ENCODE results near the gene ZNF18. TPM values are rescaled to one million over a fixed set of nuclear protein-coding genes. Genes with fewer than 3 reads are reported as not detected.

The ZNF18 gene
- polyA plus RNA-seq, 3 donors: 4.0 to 8.9 (median 5.4) TPM

DNA sequence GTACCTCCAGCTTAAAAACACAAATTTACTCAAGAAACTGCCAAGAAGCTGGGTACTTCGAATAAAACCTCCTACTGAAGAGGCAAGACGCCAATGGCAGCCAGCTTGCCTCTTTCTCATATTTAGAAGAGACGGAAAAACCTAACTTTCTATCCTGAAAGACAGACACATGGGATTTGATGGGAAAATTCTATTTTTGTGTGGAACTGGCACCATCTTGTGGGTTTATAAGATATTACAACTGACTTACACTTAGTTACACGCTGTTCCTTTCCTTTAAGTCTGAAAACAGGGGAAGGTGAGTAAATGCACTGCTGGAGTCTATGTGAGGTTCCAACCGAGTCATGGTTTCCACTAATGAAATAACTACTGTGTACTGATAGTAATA is 10.3 kb downstream of the ZNF18 start:
- intact Hi-C loops (cut with micrococcal nuclease): no loop called here
- Histone ChIP-seq H3K36me3 (replicated peaks in 1 of 2; ENCODE audit: control insufficient read depth in 1 of 2, insufficient read depth in 2 of 2, low read length in 2 of 2) (peaks cover 40 to 91% of the 10 kb centered on the region in 2 donors), H3K9ac (ENCODE audit: insufficient read depth, low read length, poor library complexity, severe bottlenecking) (no peak overlapping the region), H4K20me1 (ENCODE audit: insufficient read depth, low read length) (peaks cover 8% of the 10 kb centered on the region), H3K79me2 (ENCODE audit: insufficient read depth, low read length) (no peaks in the 10 kb centered on the region), H3K4me2 (replicated peaks; ENCODE audit: extremely low read depth, low read length, poor library complexity, severe bottlenecking) (no peak overlapping the region), H3K9me3 (replicated peaks in 1 of 2; ENCODE audit: control insufficient read depth in 1 of 2, insufficient read depth in 1 of 2, low read length in 2 of 2) (no peaks in the 10 kb centered on the region), H3K27me3 (ENCODE audit: control insufficient read depth in 2 of 2, insufficient read depth in 2 of 2, low read length in 2 of 2) (no peaks in the 10 kb centered on the region), H3K27ac (ENCODE audit: low read depth in 1 of 2, low read length in 2 of 2) (no peak overlapping the region), H3K4me1 (ENCODE audit: control insufficient read depth in 1 of 2, insufficient read depth in 2 of 2, low read length in 2 of 2) (no peaks in the 10 kb centered on the region), H3K4me3 (replicated peaks in 1 of 3; ENCODE audit: low read depth in 2 of 3, low read length in 3 of 3) (no peak overlapping the region), H2AFZ (ENCODE audit: insufficient read depth, low read depth, low read length, poor library complexity, severe bottlenecking) (no peak overlapping the region)
- no CpG with 5 or more reads among the region's 5 CpGs for WGBS (ENCODE audit: insufficient coverage)
- no peak overlapping the region for H3K4me3 Mint-ChIP-seq
- TF ChIP-seq, protein P1, sequence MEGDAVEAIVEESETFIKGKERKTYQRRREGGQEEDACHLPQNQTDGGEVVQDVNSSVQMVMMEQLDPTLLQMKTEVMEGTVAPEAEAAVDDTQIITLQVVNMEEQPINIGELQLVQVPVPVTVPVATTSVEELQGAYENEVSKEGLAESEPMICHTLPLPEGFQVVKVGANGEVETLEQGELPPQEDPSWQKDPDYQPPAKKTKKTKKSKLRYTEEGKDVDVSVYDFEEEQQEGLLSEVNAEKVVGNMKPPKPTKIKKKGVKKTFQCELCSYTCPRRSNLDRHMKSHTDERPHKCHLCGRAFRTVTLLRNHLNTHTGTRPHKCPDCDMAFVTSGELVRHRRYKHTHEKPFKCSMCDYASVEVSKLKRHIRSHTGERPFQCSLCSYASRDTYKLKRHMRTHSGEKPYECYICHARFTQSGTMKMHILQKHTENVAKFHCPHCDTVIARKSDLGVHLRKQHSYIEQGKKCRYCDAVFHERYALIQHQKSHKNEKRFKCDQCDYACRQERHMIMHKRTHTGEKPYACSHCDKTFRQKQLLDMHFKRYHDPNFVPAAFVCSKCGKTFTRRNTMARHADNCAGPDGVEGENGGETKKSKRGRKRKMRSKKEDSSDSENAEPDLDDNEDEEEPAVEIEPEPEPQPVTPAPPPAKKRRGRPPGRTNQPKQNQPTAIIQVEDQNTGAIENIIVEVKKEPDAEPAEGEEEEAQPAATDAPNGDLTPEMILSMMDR (IDR thresholded peaks at IDR 0.05): peak; percentile 71
- peaks cover 6% of the 10 kb centered on the region for H3K4me1 Mint-ChIP-seq
- DNase-seq: peak in 1 of 3 donors; percentile 9
- H3K9me3 Mint-ChIP-seq: peaks cover 0 to 2% (median 0%) of the 10 kb centered on the region in 7 donors
- peaks cover 68 to 75% of the 10 kb centered on the region in 2 donors for H3K36me3 Mint-ChIP-seq
- H3K27ac Mint-ChIP-seq: no peak overlapping the region
- peaks cover 0 to 1% (median 0%) of the 10 kb centered on the region in 3 donors for H3K27me3 Mint-ChIP-seq (ENCODE audit: low read depth in 3 of 3)

DNA sequence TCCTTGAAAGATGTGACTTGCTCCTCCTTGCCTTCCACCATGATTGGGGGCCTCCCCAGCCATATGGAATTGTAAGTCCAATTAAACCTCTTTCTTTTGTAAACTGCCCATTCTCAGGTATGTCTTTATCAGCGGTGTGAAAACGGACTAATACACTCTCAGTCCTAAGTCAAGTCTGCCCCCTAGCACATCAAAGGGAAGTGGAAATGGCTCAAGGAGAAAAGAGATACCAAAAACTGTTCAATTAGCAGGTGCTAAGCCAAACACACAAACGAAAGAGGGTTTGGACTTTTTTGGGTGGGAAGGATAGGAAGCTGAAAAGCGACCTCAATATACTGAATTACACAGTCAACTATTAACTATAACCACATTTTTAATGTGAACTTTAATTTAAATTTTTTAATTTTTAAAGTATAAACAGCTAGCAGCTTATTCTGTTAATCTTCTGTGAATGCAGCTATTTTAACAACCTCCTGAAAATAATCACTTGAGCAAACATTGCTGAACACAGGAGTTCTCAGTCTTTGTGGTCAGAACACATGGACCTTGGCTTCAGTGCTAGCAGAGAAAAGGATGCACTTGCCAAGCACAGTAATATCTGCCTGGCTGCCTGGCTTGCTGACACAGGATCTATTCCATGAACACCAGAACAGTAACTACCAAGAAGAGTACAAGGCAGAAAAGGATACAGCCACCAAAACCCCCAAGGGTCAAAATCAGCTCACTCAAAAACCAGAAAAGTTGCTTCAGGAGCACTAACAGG is 10.9 kb downstream of the ZNF18 start:
- no peak overlapping the region for H3K9ac ChIP-seq (ENCODE audit: insufficient read depth, low read length, poor library complexity, severe bottlenecking)
- H2AFZ ChIP-seq (ENCODE audit: insufficient read depth, low read depth, low read length, poor library complexity, severe bottlenecking): no peak overlapping the region
- H3K4me2 ChIP-seq (replicated peaks; ENCODE audit: extremely low read depth, low read length, poor library complexity, severe bottlenecking): no peak overlapping the region
- Mint-ChIP-seq H3K4me1 (peaks cover 6% of the 10 kb centered on the region), H3K36me3 (peaks cover 71 to 78% of the 10 kb centered on the region in 2 donors), H3K27me3 (ENCODE audit: low read depth in 3 of 3) (peaks cover 0 to 1% (median 0%) of the 10 kb centered on the region in 3 donors), H3K4me3 (no peak overlapping the region), H3K9me3 (peaks cover 0 to 2% (median 0%) of the 10 kb centered on the region in 7 donors), H3K27ac (no peak overlapping the region)
- H3K27ac ChIP-seq (ENCODE audit: low read depth in 1 of 2, low read length in 2 of 2): no peak overlapping the region
- peaks cover 35 to 90% of the 10 kb centered on the region in 2 donors for H3K36me3 ChIP-seq (replicated peaks in 1 of 2; ENCODE audit: control insufficient read depth in 1 of 2, insufficient read depth in 2 of 2, low read length in 2 of 2)
- H3K4me1 ChIP-seq (ENCODE audit: control insufficient read depth in 1 of 2, insufficient read depth in 2 of 2, low read length in 2 of 2): no peaks in the 10 kb centered on the region
- no peaks in the 10 kb centered on the region for H3K27me3 ChIP-seq (ENCODE audit: control insufficient read depth in 2 of 2, insufficient read depth in 2 of 2, low read length in 2 of 2)
- no peaks in the 10 kb centered on the region for H3K9me3 ChIP-seq (replicated peaks in 1 of 2; ENCODE audit: control insufficient read depth in 1 of 2, insufficient read depth in 1 of 2, low read length in 2 of 2)
- peaks cover 8% of the 10 kb centered on the region for H4K20me1 ChIP-seq (ENCODE audit: insufficient read depth, low read length)
- H3K4me3 ChIP-seq (replicated peaks in 1 of 3; ENCODE audit: low read depth in 2 of 3, low read length in 3 of 3): no peak overlapping the region
- H3K79me2 ChIP-seq (ENCODE audit: insufficient read depth, low read length): no peaks in the 10 kb centered on the region
- no CpG with 5 or more reads among the region's 4 CpGs for WGBS (ENCODE audit: insufficient coverage)
- DNase-seq: no peak
- intact Hi-C loops (cut with micrococcal nuclease): no loop called here
- TF ChIP-seq, protein P1 (IDR thresholded peaks at IDR 0.05): no peak

Data from CD14-positive monocyte (primary cell).